GM23248 (cell line): ENCODE measurements around the gene FHL2. TPM values are rescaled to one million over a fixed set of nuclear protein-coding genes. Genes with fewer than 3 reads are reported as not detected.
A peak's percentile ranks its signal among the peaks of the same experiment; 100 is the strongest.

Experiments used
- DNase-seq: peaks from one replicate; pipeline ENCODE4 v3.0.0-alpha.2; 2015
- H2AFZ ChIP-seq: fragments of 200-600 bp; sonication (generic); 2 replicates; pipeline ENCODE4 v1.6.1; 2016; ENCODE audit warnings: antibody characterized with exemption
- H3F3A ChIP-seq: fragments of 200-600 bp; sonication (generic); 2 replicates; pipeline ENCODE4 v1.6.1; 2016; ENCODE audit warnings: mild to moderate bottlenecking, antibody characterized with exemption, mixed run types; ENCODE audit not compliant: insufficient read depth
- H3K27ac ChIP-seq: fragments of 200-600 bp; sonication (generic); 2 replicates; pipeline ENCODE4 v1.5.1; 2016; ENCODE audit warnings: mild to moderate bottlenecking
- H3K27me3 ChIP-seq: fragments of 200-600 bp; sonication (generic); replicated peaks from 2 replicates; pipeline ENCODE4 v1.6.1; 2016; ENCODE audit warnings: mild to moderate bottlenecking; ENCODE audit not compliant: insufficient read depth
- H3K36me3 ChIP-seq: fragments of 200-600 bp; sonication (generic); 2 replicates; pipeline ENCODE4 v1.6.1; 2016; ENCODE audit warnings: low read depth, mild to moderate bottlenecking
- H3K4me1 ChIP-seq: fragments of 200-600 bp; sonication (generic); 2 replicates; pipeline ENCODE4 v1.6.1; 2016; ENCODE audit warnings: mild to moderate bottlenecking; ENCODE audit not compliant: insufficient read depth
- H3K4me2 ChIP-seq: fragments of 200-600 bp; sonication (generic); one replicate; pipeline ENCODE4 v1.6.1; 2016; ENCODE audit warnings: mild to moderate bottlenecking; ENCODE audit not compliant: unreplicated experiment
- H3K4me3 ChIP-seq: fragments of 200-600 bp; sonication (generic); 2 replicates; pipeline ENCODE4 v1.5.1; 2016; ENCODE audit warnings: mild to moderate bottlenecking
- H3K79me2 ChIP-seq: fragments of 200-600 bp; sonication (generic); 2 replicates; pipeline ENCODE4 v1.6.1; 2016; ENCODE audit warnings: mild to moderate bottlenecking; ENCODE audit not compliant: insufficient read depth
- H3K9ac ChIP-seq: fragments of 200-600 bp; sonication (generic); 2 replicates; pipeline ENCODE4 v1.6.1; 2016; ENCODE audit warnings: mild to moderate bottlenecking
- H3K9me2 ChIP-seq: fragments of 200-600 bp; sonication (generic); 2 replicates; pipeline ENCODE4 v1.6.1; 2016; ENCODE audit warnings: mixed run types, mild to moderate bottlenecking, moderate library complexity; ENCODE audit not compliant: insufficient read depth
- H3K9me3 ChIP-seq: fragments of 200-600 bp; sonication (generic); one replicate; pipeline ENCODE4 v1.6.1; 2017; ENCODE audit warnings: low read depth
- H4K20me1 ChIP-seq: fragments of 200-600 bp; sonication (generic); 2 replicates; pipeline ENCODE4 v1.6.0; 2016; ENCODE audit not compliant: insufficient read depth
- EZH2 ChIP-seq: fragments of 200-600 bp; sonication (generic); IDR thresholded peaks from 2 replicates; pipeline ENCODE4 v1.6.1; 2018; ENCODE audit warnings: antibody characterized with exemption, mild to moderate bottlenecking; ENCODE audit not compliant: insufficient read depth, poor library complexity, severe bottlenecking
- EZH2phosphoT487 ChIP-seq: fragments of 200-600 bp; sonication (generic); IDR thresholded peaks from 2 replicates; pipeline ENCODE4 v1.6.1; 2018; ENCODE audit warnings: antibody characterized with exemption, moderate library complexity, mild to moderate bottlenecking, low read depth; ENCODE audit not compliant: insufficient read depth
- WGBS, 2 experiments: methylation state at CpG; one replicate each; pipeline ENCODE4 v1.1.6; 2015 to 2017; ENCODE audit warnings: low lambda C conversion rate in 2 of 2, low coverage in 1 of 2; ENCODE audit errors: missing lambda C conversion rate in 2 of 2; 5-methylcytosine and 5-hydroxymethylcytosine counted together
- in situ Hi-C: fragments of 300-500 bp; cut with MboI; formaldehyde crosslinking; loops from 2 replicates; pipeline ENCODE4 v1.15.0; 2020
- polyA plus RNA-seq: library from polyadenylated mRNA; unstranded; fragments of >200 nt; fragmentation: Nextera tagmentation; extraction: Ambion mirVana; gene quantifications from 2 replicates; pipeline ENCODE4 v1.2.1, GENCODE V29; 2016
- total RNA-seq: library from RNA; depleted of rRNA; stranded (reverse); fragments of >200 nt; shearing (Covaris generic); gene quantifications from 2 replicates; pipeline ENCODE4 v1.2.3, GENCODE V29; 2014

FHL2 gene
- total and polyA plus RNA-seq, 2 experiments from 2014 or later, result 404 to 598 TPM

DNA sequence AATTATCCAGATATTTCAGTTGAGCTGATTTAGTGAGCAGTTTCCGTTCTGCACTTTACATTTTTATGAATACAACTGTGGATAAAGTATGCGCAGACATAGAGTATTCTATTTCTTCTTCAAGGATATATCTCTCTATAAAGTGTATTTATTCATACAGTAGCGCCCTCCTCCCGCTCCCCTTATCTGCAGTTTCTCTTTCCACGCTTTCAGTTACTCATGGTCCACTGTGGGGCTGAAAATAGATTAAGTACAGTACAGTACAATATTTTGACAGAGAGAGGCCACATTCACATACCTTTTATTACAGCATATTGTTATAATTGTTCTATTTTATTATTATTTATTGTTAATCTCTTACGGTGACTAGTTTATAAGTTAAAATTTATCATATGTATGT is 19.7 kb upstream of the FHL2 start:
- no peaks in the 10 kb centered on the region for H3K79me2 ChIP-seq
- H3K36me3 ChIP-seq, result no peaks in the 10 kb centered on the region
- no peaks in the 10 kb centered on the region for H3F3A ChIP-seq
- TF ChIP-seq EZH2 (no peak), EZH2phosphoT487 (no peak)
- 96 to 97% methylated on average over 6 of the region's 6 CpGs for WGBS, 2 experiments
- H2AFZ ChIP-seq, result no peak overlapping the region
- in situ Hi-C loops, result no loop called here
- no peak overlapping the region for H3K4me2 ChIP-seq
- 0 out of 2 replicates have a peak, but pooled peaks cover 7% of the 10 kb centered on the region for H3K27me3 ChIP-seq
- no peak for DNase-seq
- H3K4me1 ChIP-seq, result peaks cover 5% of the 10 kb centered on the region
- H3K4me3 ChIP-seq, result no peak overlapping the region
- no peak overlapping the region for H3K9ac ChIP-seq
- no peaks in the 10 kb centered on the region for H3K9me2 ChIP-seq
- no peaks in the 10 kb centered on the region for H4K20me1 ChIP-seq
- H3K27ac ChIP-seq, result no peak overlapping the region
- H3K9me3 ChIP-seq, result no peaks in the 10 kb centered on the region

- in situ Hi-C loops, result no loop called here
- peak; percentile 69 for DNase-seq
- Histone ChIP-seq H3K27me3 (0 out of 2 replicates have a peak, but pooled peaks cover 7% of the 10 kb centered on the region), H4K20me1 (no peaks in the 10 kb centered on the region), H3K4me3 (no peak overlapping the region), H3K4me2 (no peak overlapping the region), H3K9me2 (no peaks in the 10 kb centered on the region), H3K27ac (no peak overlapping the region), H3K4me1 (peaks cover 5% of the 10 kb centered on the region), H3F3A (no peaks in the 10 kb centered on the region), H3K9me3 (no peaks in the 10 kb centered on the region), H3K36me3 (no peaks in the 10 kb centered on the region), H3K79me2 (no peaks in the 10 kb centered on the region), H2AFZ (no peak overlapping the region), H3K9ac (no peak overlapping the region)
- 95 to 100% methylated on average over 1 of the region's 1 CpG for WGBS, 2 experiments
- no peak for TF ChIP-seq EZH2
- TF ChIP-seq EZH2phosphoT487, result no peak
These were observed 19.1 kb upstream of the FHL2 start for GRCh38 chr2:105417857-105418436.

DNA sequence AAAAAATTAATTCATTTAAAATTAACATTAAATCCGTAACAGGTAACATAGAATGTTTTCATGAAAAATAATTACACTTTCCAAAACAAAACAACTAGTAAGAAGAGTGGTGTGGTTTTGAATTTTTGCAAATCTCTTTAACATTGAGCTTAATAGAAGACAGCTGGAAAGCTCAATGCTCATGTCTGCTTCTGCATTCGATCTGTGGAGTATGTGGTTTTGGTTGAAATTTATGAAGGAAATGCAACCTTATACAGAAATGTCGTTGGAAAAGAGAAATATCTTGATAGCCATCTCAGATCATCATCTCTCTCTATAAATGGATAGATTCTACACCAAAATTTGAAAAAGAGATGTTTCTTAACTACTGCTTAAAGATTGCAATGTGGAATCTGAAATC is 17.3 kb upstream of the FHL2 start:
- Histone ChIP-seq H3K27ac (no peak overlapping the region), H3K36me3 (no peaks in the 10 kb centered on the region), H3F3A (no peaks in the 10 kb centered on the region), H2AFZ (no peak overlapping the region), H4K20me1 (no peaks in the 10 kb centered on the region), H3K4me1 (peaks cover 5% of the 10 kb centered on the region), H3K27me3 (0 out of 2 replicates have a peak, but pooled peaks cover under 1% of the 10 kb centered on the region), H3K4me2 (no peak overlapping the region), H3K79me2 (no peaks in the 10 kb centered on the region), H3K9me3 (no peaks in the 10 kb centered on the region), H3K9ac (no peak overlapping the region), H3K9me2 (no peaks in the 10 kb centered on the region), H3K4me3 (no peak overlapping the region)
- no peak for DNase-seq
- 82 to 86% methylated on average over 3 of the region's 3 CpGs for WGBS, 2 experiments
- in situ Hi-C loops, result no loop called here
- TF ChIP-seq EZH2phosphoT487, result no peak
- no peak for TF ChIP-seq EZH2

- no peak overlapping the region for H3K9ac ChIP-seq
- TF ChIP-seq EZH2phosphoT487 (no peak), EZH2 (no peak)
- no peaks in the 10 kb centered on the region for H3K36me3 ChIP-seq
- H3K4me2 ChIP-seq, result no peak overlapping the region
- 88 to 98% methylated on average over 4 of the region's 4 CpGs for WGBS, 2 experiments
- H3K79me2 ChIP-seq, result no peaks in the 10 kb centered on the region
- peaks cover 15% of the 10 kb centered on the region for H3K4me1 ChIP-seq
- in situ Hi-C loops, result no loop called here
- H3K9me2 ChIP-seq, result no peaks in the 10 kb centered on the region
- H2AFZ ChIP-seq, result no peak overlapping the region
- H3K27ac ChIP-seq, result no peak overlapping the region
- H4K20me1 ChIP-seq, result no peaks in the 10 kb centered on the region
- no peaks in the 10 kb centered on the region for H3K27me3 ChIP-seq
- DNase-seq, result no peak
- peaks cover 11% of the 10 kb centered on the region for H3F3A ChIP-seq
- no peaks in the 10 kb centered on the region for H3K9me3 ChIP-seq
- no peak overlapping the region for H3K4me3 ChIP-seq
These were observed 16.2 kb upstream of the FHL2 start for GRCh38 chr2:105415007-105415406.

DNA sequence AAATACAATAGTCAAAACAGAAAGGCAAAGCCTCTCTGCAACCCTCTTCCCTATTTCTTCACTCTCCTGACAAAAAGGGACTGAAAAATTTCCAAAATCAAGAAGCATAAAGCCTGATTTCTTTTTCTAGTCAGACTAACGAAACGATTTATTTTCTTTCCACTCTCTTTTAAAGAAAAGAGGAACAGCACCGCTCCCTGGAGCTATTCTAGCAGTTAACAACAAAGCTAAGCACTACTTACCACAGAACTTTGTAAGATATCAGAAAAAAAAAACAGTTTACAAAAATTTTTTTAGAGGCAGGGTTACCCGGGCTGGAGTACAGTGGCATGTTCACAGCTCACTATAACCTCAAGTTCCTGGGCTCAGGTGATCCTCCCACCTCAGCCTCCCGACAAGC is 14.4 kb upstream of the FHL2 start:
- H3K9ac ChIP-seq, result no peak overlapping the region
- H2AFZ ChIP-seq, result no peak overlapping the region
- H3K27me3 ChIP-seq, result no peaks in the 10 kb centered on the region
- peaks cover 18% of the 10 kb centered on the region for H3F3A ChIP-seq
- no peak overlapping the region for H3K27ac ChIP-seq
- no peaks in the 10 kb centered on the region for H3K79me2 ChIP-seq
- in situ Hi-C loops, result no loop called here
- H3K9me3 ChIP-seq, result no peaks in the 10 kb centered on the region
- H3K9me2 ChIP-seq, result no peaks in the 10 kb centered on the region
- no peaks in the 10 kb centered on the region for H3K36me3 ChIP-seq
- H3K4me2 ChIP-seq, result no peak overlapping the region
- H3K4me3 ChIP-seq, result no peak overlapping the region
- no peak for DNase-seq
- 75 to 76% methylated on average over 5 of the region's 5 CpGs for WGBS, 2 experiments
- TF ChIP-seq EZH2, result no peak
- TF ChIP-seq EZH2phosphoT487, result no peak
- peaks cover 28% of the 10 kb centered on the region for H3K4me1 ChIP-seq
- no peaks in the 10 kb centered on the region for H4K20me1 ChIP-seq
